GM10266 (cell line): ENCODE results near the gene UBAC1.
A peak's percentile ranks its signal among the peaks of the same experiment; 100 is the strongest.

Experiments used
- DNase-seq: peaks from one replicate; pipeline ENCODE4 v3.0.0; 2012; ENCODE audit errors: extremely low spot score
- CTCF ChIP-seq: IDR thresholded peaks from 2 replicates; pipeline ENCODE4 v1.5.1; 2012; ENCODE audit warnings: mild to moderate bottlenecking, low read depth; ENCODE audit not compliant: control insufficient read depth, insufficient read depth; ENCODE audit errors: missing control alignments

The UBAC1 gene

DNA sequence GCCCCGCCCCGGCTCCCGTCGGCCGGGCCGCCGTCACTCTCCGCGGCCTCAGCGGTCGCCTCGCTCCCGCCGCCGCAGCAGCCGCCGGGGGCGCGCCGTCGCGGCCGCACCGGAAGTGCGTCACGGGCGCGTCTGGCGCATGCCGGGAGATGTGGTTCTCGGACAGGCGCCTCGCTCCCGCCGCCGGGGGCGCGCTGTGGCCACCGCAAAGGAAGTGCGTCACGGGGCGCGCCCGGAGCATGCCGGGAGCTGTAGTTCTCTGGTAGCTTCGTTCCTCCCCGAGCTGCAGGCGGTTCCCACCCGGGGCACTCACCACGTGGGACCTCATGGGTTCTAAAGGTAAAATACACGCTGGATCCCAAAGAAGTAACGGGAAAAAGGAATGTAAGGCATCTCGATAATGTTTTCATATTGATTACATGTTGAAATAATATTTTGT lies at the start of gene UBAC1:
UBAC1 (minus strand) TSS at position 97 of the 439 bp plus-strand sequence. CDS start 211 bp downstream, outside the sequence.
- peak; percentile 21 for TF ChIP-seq CTCF
- peak; percentile 100 for DNase-seq

- no peak for TF ChIP-seq CTCF
- no peak for DNase-seq
These were observed 49.6 kb upstream of the UBAC1 start for GRCh38 chr9:136010615-136011361.

- DNase-seq, result no peak
- no peak for TF ChIP-seq CTCF
These were observed 49.0 kb upstream of the UBAC1 start for GRCh38 chr9:136010176-136010575.

DNA sequence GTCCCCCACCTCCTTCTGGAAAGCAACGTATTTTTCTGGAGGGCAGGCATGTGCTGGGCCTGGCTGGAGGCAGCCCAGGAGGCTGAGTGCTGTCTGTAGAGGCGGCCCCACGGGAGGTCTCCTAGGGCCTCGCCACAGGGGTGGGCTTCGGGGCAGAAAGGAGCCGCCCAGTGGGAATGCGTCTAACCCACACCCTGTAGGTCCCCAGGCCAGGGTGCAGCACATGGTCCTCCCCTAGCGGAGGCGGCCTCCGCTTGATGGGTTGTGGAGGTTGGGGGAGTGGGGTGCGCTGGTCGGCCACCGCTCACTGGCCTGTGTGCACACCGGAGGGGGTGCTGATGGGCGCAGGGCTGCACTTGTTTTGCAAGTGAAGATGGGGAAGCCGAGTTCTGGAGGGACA lies 48.3 kb upstream of the UBAC1 start:
- TF ChIP-seq CTCF, result no peak
- DNase-seq, result no peak

- no peak for TF ChIP-seq CTCF
- DNase-seq, result no peak
These were observed 47.5 kb upstream of the UBAC1 start for GRCh38 chr9:136008693-136008997.

GRCh38 chr9:136007934-136008692 lies 46.9 kb upstream of the UBAC1 start:
- DNase-seq, result no peak
- no peak for TF ChIP-seq CTCF
